T-helper 2 cell treated with Interferon-gamma antibody and Interleukin-4, amounts not matched to agents 5 μg/mL and 100 μg/mL, for 36 hours (primary cell): ENCODE data around the gene SHOC2.

Experiments used
- DNase-seq: peaks from one replicate; pipeline ENCODE4 v3.0.0; 2021; ENCODE audit warnings: low spot score
- H3K27ac Mint-ChIP-seq: one replicate; pipeline ENCODE4 v1.8.0; 2021; ENCODE audit warnings: mild to moderate bottlenecking, mixed read lengths
- H3K27me3 Mint-ChIP-seq: one replicate; pipeline ENCODE4 v1.8.0; 2021; ENCODE audit warnings: low read depth, mixed read lengths
- H3K36me3 Mint-ChIP-seq: one replicate; pipeline ENCODE4 v1.8.0; 2021; ENCODE audit warnings: low read depth, mixed read lengths
- H3K4me1 Mint-ChIP-seq: one replicate; pipeline ENCODE4 v1.8.0; 2021; ENCODE audit warnings: low read depth, mixed read lengths
- H3K4me3 Mint-ChIP-seq: one replicate; pipeline ENCODE4 v1.8.0; 2022; ENCODE audit warnings: mild to moderate bottlenecking, moderate library complexity, mixed read lengths
- H3K9me3 Mint-ChIP-seq: one replicate; pipeline ENCODE4 v1.8.0; 2021; ENCODE audit warnings: mixed read lengths

SHOC2 gene

GRCh38 chr10:111057006-111057405 is 137.6 kb downstream of the SHOC2 start:
- H3K36me3 Mint-ChIP-seq = no peaks in the 10 kb centered on the region
- H3K4me1 Mint-ChIP-seq = no peaks in the 10 kb centered on the region
- H3K9me3 Mint-ChIP-seq = peaks cover 6% of the 10 kb centered on the region
- no peak overlapping the region for H3K27ac Mint-ChIP-seq
- no peak for DNase-seq
- no peak overlapping the region for H3K4me3 Mint-ChIP-seq
- H3K27me3 Mint-ChIP-seq = peaks cover 10% of the 10 kb centered on the region
